ENCODE data around the gene SMIM28.

DNA sequence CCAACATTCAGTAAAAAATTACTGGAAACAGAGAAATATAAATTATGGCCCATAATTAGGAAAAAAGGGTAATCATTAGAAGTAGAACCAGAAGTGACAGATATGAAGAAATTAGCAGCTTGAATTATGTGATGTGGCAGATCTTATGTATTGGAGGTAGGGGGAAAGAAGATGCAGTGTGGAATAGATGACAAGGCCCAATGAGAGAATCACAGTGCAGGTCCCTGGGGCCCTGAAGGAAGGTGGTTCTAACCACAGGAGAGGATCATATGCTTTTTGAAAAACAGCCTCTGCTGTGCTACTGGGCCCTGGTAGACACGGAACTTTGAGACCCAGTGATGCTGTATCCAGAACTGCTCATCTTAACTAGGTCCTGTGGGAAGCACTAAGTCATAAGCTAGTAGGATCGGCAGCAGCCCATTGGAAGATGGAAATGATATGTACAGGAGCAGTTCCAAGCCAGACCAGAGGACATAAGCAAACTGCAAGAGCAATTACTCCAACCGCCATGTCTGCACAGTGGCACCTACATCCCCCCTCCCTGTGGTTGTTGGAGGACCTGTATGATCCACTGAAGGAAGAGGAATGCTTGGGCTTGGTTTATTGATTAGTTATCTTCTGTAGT is 40.5 kb downstream of the SMIM28 start:
- TF ChIP-seq, protein P1, sequence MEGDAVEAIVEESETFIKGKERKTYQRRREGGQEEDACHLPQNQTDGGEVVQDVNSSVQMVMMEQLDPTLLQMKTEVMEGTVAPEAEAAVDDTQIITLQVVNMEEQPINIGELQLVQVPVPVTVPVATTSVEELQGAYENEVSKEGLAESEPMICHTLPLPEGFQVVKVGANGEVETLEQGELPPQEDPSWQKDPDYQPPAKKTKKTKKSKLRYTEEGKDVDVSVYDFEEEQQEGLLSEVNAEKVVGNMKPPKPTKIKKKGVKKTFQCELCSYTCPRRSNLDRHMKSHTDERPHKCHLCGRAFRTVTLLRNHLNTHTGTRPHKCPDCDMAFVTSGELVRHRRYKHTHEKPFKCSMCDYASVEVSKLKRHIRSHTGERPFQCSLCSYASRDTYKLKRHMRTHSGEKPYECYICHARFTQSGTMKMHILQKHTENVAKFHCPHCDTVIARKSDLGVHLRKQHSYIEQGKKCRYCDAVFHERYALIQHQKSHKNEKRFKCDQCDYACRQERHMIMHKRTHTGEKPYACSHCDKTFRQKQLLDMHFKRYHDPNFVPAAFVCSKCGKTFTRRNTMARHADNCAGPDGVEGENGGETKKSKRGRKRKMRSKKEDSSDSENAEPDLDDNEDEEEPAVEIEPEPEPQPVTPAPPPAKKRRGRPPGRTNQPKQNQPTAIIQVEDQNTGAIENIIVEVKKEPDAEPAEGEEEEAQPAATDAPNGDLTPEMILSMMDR (IDR thresholded peaks at IDR 0.05): no peak
- TF ChIP-seq POLR2AphosphoS5 (IDR thresholded peaks at IDR 0.05): no peak
- no peak for TF ChIP-seq POLR2A (IDR thresholded peaks at IDR 0.05)
